CD14-positive monocyte (primary cell): ENCODE measurements around the gene ZNF341. TPM values are rescaled to one million over a fixed set of nuclear protein-coding genes. Genes with fewer than 3 reads are reported as not detected.

Experiments
- DNase-seq, 3 donors: peaks; one replicate each; pipeline ENCODE4 v3.0.0-alpha.2; 2011 to 2022
- H2AFZ ChIP-seq: 2 replicates; pipeline ENCODE4 v1.6.0; 2012; ENCODE audit warnings: mild to moderate bottlenecking, low read depth, low read length, inconsistent platforms; ENCODE audit not compliant: insufficient read depth, poor library complexity, severe bottlenecking
- H3K27ac ChIP-seq, 2 donors: 1 replicate in 1 of 2; 2 replicates in 1 of 2; pipeline ENCODE4 v1.5.1; 2012 to 2013; ENCODE audit warnings: low read length in 2 of 2, control low read depth in 1 of 2, inconsistent platforms in 1 of 2, low read depth in 1 of 2, mild to moderate bottlenecking in 1 of 2
- H3K27me3 ChIP-seq, 2 donors: one replicate each; pipeline versions ENCODE4 v1.6.0 to v1.6.1; 2011 to 2013; ENCODE audit warnings: low read length in 2 of 2; ENCODE audit not compliant: control insufficient read depth in 2 of 2, insufficient read depth in 2 of 2
- H3K36me3 ChIP-seq, 2 donors: replicated peaks in 1 of 2; 1 replicate in 1 of 2; 2 replicates in 1 of 2; pipeline versions ENCODE4 v1.5.1 to v1.6.1; 2012 to 2013; ENCODE audit warnings: low read length in 2 of 2, control low read depth in 1 of 2, inconsistent platforms in 1 of 2, mild to moderate bottlenecking in 1 of 2; ENCODE audit not compliant: insufficient read depth in 2 of 2, control insufficient read depth in 1 of 2
- H3K4me1 ChIP-seq, 2 donors: 1 replicate in 1 of 2; 2 replicates in 1 of 2; pipeline versions ENCODE4 v1.5.1 to v1.6.1; 2012 to 2013; ENCODE audit warnings: low read length in 2 of 2, control low read depth in 1 of 2, inconsistent platforms in 1 of 2, mild to moderate bottlenecking in 1 of 2, moderate library complexity in 1 of 2; ENCODE audit not compliant: insufficient read depth in 2 of 2, control insufficient read depth in 1 of 2
- H3K4me2 ChIP-seq: replicated peaks from 2 replicates; pipeline ENCODE3; 2012; ENCODE audit warnings: low read length, moderate library complexity, mild to moderate bottlenecking; ENCODE audit not compliant: poor library complexity, severe bottlenecking; ENCODE audit errors: extremely low read depth
- H3K4me3 ChIP-seq, 3 experiments: fragments of 200-600 bp in 1 of 3; sonication (generic) in 1 of 3; replicated peaks in 1 of 3; 1 replicate in 2 of 3; 2 replicates in 1 of 3; pipeline ENCODE4 v1.5.1; 2011 to 2013; ENCODE audit warnings: low read length in 3 of 3, mild to moderate bottlenecking in 3 of 3, control low read depth in 2 of 3, low read depth in 2 of 3, inconsistent platforms in 1 of 3, moderate library complexity in 1 of 3
- H3K79me2 ChIP-seq: 2 replicates; pipeline ENCODE4 v1.6.0; 2012; ENCODE audit warnings: mild to moderate bottlenecking, control low read depth, inconsistent platforms, low read length, moderate library complexity; ENCODE audit not compliant: insufficient read depth
- H3K9ac ChIP-seq: 2 replicates; pipeline ENCODE4 v1.6.0; 2017; ENCODE audit warnings: low read length, mild to moderate bottlenecking; ENCODE audit not compliant: insufficient read depth, poor library complexity, severe bottlenecking
- H3K9me3 ChIP-seq, 2 donors: replicated peaks in 1 of 2; 1 replicate in 1 of 2; 2 replicates in 1 of 2; pipeline versions ENCODE4 v1.5.1 to v1.6.1; 2012 to 2013; ENCODE audit warnings: low read length in 2 of 2, control low read depth in 1 of 2; ENCODE audit not compliant: control insufficient read depth in 1 of 2, insufficient read depth in 1 of 2
- H4K20me1 ChIP-seq: 2 replicates; pipeline ENCODE4 v1.6.0; 2012; ENCODE audit warnings: mild to moderate bottlenecking, low read length, control low read depth, moderate library complexity; ENCODE audit not compliant: insufficient read depth
- H3K27ac Mint-ChIP-seq, 7 donors: one replicate each; pipeline ENCODE4 v1.8.0; 2020; ENCODE audit warnings: mild to moderate bottlenecking in 7 of 7, mixed read lengths in 7 of 7, moderate library complexity in 6 of 7, inconsistent platforms in 2 of 7
- H3K27me3 Mint-ChIP-seq, 3 donors: one replicate each; pipeline ENCODE4 v1.8.0; 2021 to 2022; ENCODE audit warnings: low read depth in 3 of 3, mild to moderate bottlenecking in 3 of 3, mixed read lengths in 3 of 3, moderate library complexity in 3 of 3, inconsistent platforms in 1 of 3
- H3K36me3 Mint-ChIP-seq, 2 donors: one replicate each; pipeline ENCODE4 v1.8.0; 2020; ENCODE audit warnings: mixed read lengths in 2 of 2, inconsistent platforms in 1 of 2, mild to moderate bottlenecking in 1 of 2
- H3K4me1 Mint-ChIP-seq: one replicate; pipeline ENCODE4 v1.8.0; 2020; ENCODE audit warnings: mild to moderate bottlenecking, mixed read lengths
- H3K4me3 Mint-ChIP-seq, 2 donors: one replicate each; pipeline ENCODE4 v1.8.0; 2020; ENCODE audit warnings: mild to moderate bottlenecking in 2 of 2, mixed read lengths in 2 of 2, moderate library complexity in 1 of 2
- H3K9me3 Mint-ChIP-seq, 7 donors: one replicate each; pipeline ENCODE4 v1.8.0; 2020 to 2022; ENCODE audit warnings: mixed read lengths in 7 of 7, mild to moderate bottlenecking in 6 of 7, moderate library complexity in 6 of 7, inconsistent platforms in 2 of 7
- CTCF ChIP-seq: fragments of 200-600 bp; IDR thresholded peaks from one replicate; pipeline ENCODE4 v1.8.0; 2022; ENCODE audit warnings: antibody characterized with exemption, mild to moderate bottlenecking
- WGBS: methylation state at CpG from one replicate; pipeline ENCODE4 v1.1.5; 2013; ENCODE audit warnings: missing lambda C conversion rate; ENCODE audit not compliant: insufficient coverage; 5-methylcytosine and 5-hydroxymethylcytosine counted together
- intact Hi-C, 2 donors: fragments of 100-400 bp; cut with micrococcal nuclease; formaldehyde crosslinking; loops; one replicate each; pipeline versions ENCODE4 v1.15.0 to v1.15.1; 2023
- polyA plus RNA-seq, 3 donors: library from polyadenylated mRNA; depleted of rRNA in 1 of 3; unstranded in 2 of 3; stranded (reverse) in 1 of 3; fragments of 300-500 nt in 2 of 3; fragments of >200 nt in 1 of 3; fragmentation: Illumina TruSeq in 2 of 3; gene quantifications; 1 replicate in 2 of 3; 2 replicates in 1 of 3; pipeline ENCODE4 v1.2.3, GENCODE V29; 2012 to 2021

Gene ZNF341
- polyA plus RNA-seq, 3 donors = 1.1 to 10.3 (median 2.3) TPM

GRCh38 chr20:33724439-33725094, 7.2 kb upstream of the ZNF341 start:
- Mint-ChIP-seq H3K4me1 (peaks cover 29% of the 10 kb centered on the region), H3K36me3 (no peaks in the 10 kb centered on the region), H3K9me3 (peaks cover 0 to 4% (median 0%) of the 10 kb centered on the region in 7 donors), H3K27me3 (peaks cover 0 to 3% (median 0%) of the 10 kb centered on the region in 3 donors), H3K4me3 (peak overlapping the region in 1 of 2 donors; percentile 16), H3K27ac (peak overlapping the region; percentile 1 to 85 (median 73))
- Histone ChIP-seq H3K9me3 (no peaks in the 10 kb centered on the region), H3K4me3 (no peak overlapping the region), H4K20me1 (no peaks in the 10 kb centered on the region), H3K79me2 (peaks cover 5% of the 10 kb centered on the region), H3K9ac (no peak overlapping the region), H3K36me3 (no peaks in the 10 kb centered on the region), H3K4me1 (peaks cover 19 to 26% of the 10 kb centered on the region in 2 donors), H2AFZ (peak overlapping the region; percentile 39), H3K27ac (peak overlapping the region; percentile 18 to 23), H3K4me2 (no peak overlapping the region), H3K27me3 (no peaks in the 10 kb centered on the region)
- DNase-seq = peak; percentile 22 to 41 (median 39)
- 60% methylated on average over 6 of the region's 14 CpGs for WGBS
- TF ChIP-seq CTCF = no peak
- intact Hi-C loops = loop anchor here in 1 of 2 donors (5.0 kb wide), 1 partner anchor 37 kb away; the partner anchor contains the start of gene E2F1

- H3K27me3 ChIP-seq = no peaks in the 10 kb centered on the region
- no peak overlapping the region for H3K4me3 Mint-ChIP-seq
- H3K79me2 ChIP-seq = no peaks in the 10 kb centered on the region
- no peaks in the 10 kb centered on the region for H3K9me3 ChIP-seq
- H3K9ac ChIP-seq = no peak overlapping the region
- no peaks in the 10 kb centered on the region for H4K20me1 ChIP-seq
- intact Hi-C loops = no loop called here
- peak overlapping the region in 1 of 7 donors; percentile 28 for H3K27ac Mint-ChIP-seq
- TF ChIP-seq CTCF = no peak
- peaks cover 13 to 17% of the 10 kb centered on the region in 2 donors for H3K4me1 ChIP-seq
- H3K4me2 ChIP-seq = no peak overlapping the region
- peaks cover 20% of the 10 kb centered on the region for H3K4me1 Mint-ChIP-seq
- peaks cover 0 to 3% (median 0%) of the 10 kb centered on the region in 3 donors for H3K27me3 Mint-ChIP-seq
- H3K36me3 ChIP-seq = no peaks in the 10 kb centered on the region
- DNase-seq = no peak
- peaks cover 0 to 2% (median 0%) of the 10 kb centered on the region in 7 donors for H3K9me3 Mint-ChIP-seq
- no peak overlapping the region for H3K27ac ChIP-seq
- H3K4me3 ChIP-seq = no peak overlapping the region
- no peak overlapping the region for H2AFZ ChIP-seq
- WGBS = 92% methylated on average over 2 of the region's 7 CpGs
- no peaks in the 10 kb centered on the region for H3K36me3 Mint-ChIP-seq
These were observed 6.1 kb upstream of the ZNF341 start for GRCh38 chr20:33725607-33726264.
